Measurements from ENCODE around the gene EPB41. TPM values are rescaled to one million over a fixed set of nuclear protein-coding genes. Genes with fewer than 3 reads are reported as not detected.
"Not testable (repeated sequence)": the region's sequence is repeated elsewhere in the genome, so short reads cannot be mapped to it uniquely, and the experiment has no call there.

Gene EPB41
- total RNA-seq, 3 donors from 2014 or later, result 64.3 to 66.3 (median 65.8) TPM

- Mint-ChIP-seq H3K36me3 (ENCODE audit: insufficient read depth) (peaks cover 40% of the 10 kb centered on the region), H3K4me1 (ENCODE audit: low read depth) (peaks cover 19% of the 10 kb centered on the region), H3K9me3 (no peaks in the 10 kb centered on the region), H3K27me3 (ENCODE audit: low read depth) (no peaks in the 10 kb centered on the region), H3K4me3 (no peak overlapping the region)
- DNase-seq (no peak), ATAC-seq (no peak)
These were observed 88.4 kb downstream of the EPB41 start for GRCh38 chr1:29002792-29003191.

GRCh38 chr1:29004288-29004687 lies 89.9 kb downstream of the EPB41 start:
- Mint-ChIP-seq H3K4me3 (no peak overlapping the region), H3K27me3 (ENCODE audit: low read depth) (no peaks in the 10 kb centered on the region), H3K36me3 (ENCODE audit: insufficient read depth) (peaks cover 39% of the 10 kb centered on the region), H3K9me3 (no peaks in the 10 kb centered on the region), H3K4me1 (ENCODE audit: low read depth) (peaks cover 26% of the 10 kb centered on the region)
- ATAC-seq (peak in 1 of 2 donors; percentile 63), DNase-seq (no peak)

- H3K4me1 Mint-ChIP-seq (ENCODE audit: low read depth), result peaks cover 26% of the 10 kb centered on the region
- H3K36me3 Mint-ChIP-seq (ENCODE audit: insufficient read depth), result peaks cover 39% of the 10 kb centered on the region
- no peaks in the 10 kb centered on the region for H3K9me3 Mint-ChIP-seq
- no peaks in the 10 kb centered on the region for H3K27me3 Mint-ChIP-seq (ENCODE audit: low read depth)
- H3K4me3 Mint-ChIP-seq, result no peak overlapping the region
- ATAC-seq, result no peak
- no peak for DNase-seq
These were observed 90.4 kb downstream of the EPB41 start for GRCh38 chr1:29004798-29005197.

GRCh38 chr1:29011775-29012174 lies 97.4 kb downstream of the EPB41 start:
- H3K9me3 Mint-ChIP-seq, result no peaks in the 10 kb centered on the region
- peaks cover 17% of the 10 kb centered on the region for H3K36me3 Mint-ChIP-seq (ENCODE audit: insufficient read depth)
- ATAC-seq (no peak), DNase-seq (no peak)
- peaks cover 10% of the 10 kb centered on the region for H3K4me1 Mint-ChIP-seq (ENCODE audit: low read depth)
- no peaks in the 10 kb centered on the region for H3K27me3 Mint-ChIP-seq (ENCODE audit: low read depth)
- no peak overlapping the region for H3K4me3 Mint-ChIP-seq

GRCh38 chr1:29017235-29017634 lies 102.9 kb downstream of the EPB41 start:
- H3K27me3 Mint-ChIP-seq (ENCODE audit: low read depth), result no peaks in the 10 kb centered on the region
- no peaks in the 10 kb centered on the region for H3K9me3 Mint-ChIP-seq
- peaks cover 15% of the 10 kb centered on the region for H3K36me3 Mint-ChIP-seq (ENCODE audit: insufficient read depth)
- ATAC-seq (no peak), DNase-seq (no peak)
- peaks cover 3% of the 10 kb centered on the region for H3K4me1 Mint-ChIP-seq (ENCODE audit: low read depth)
- H3K4me3 Mint-ChIP-seq, result no peak overlapping the region

- peaks cover 3% of the 10 kb centered on the region for H3K4me1 Mint-ChIP-seq (ENCODE audit: low read depth)
- H3K9me3 Mint-ChIP-seq, result no peaks in the 10 kb centered on the region
- no peaks in the 10 kb centered on the region for H3K27me3 Mint-ChIP-seq (ENCODE audit: low read depth)
- H3K4me3 Mint-ChIP-seq, result no peak overlapping the region
- H3K36me3 Mint-ChIP-seq (ENCODE audit: insufficient read depth), result peaks cover 15% of the 10 kb centered on the region
- DNase-seq (no peak), ATAC-seq (no peak)
These were observed 103.8 kb downstream of the EPB41 start for GRCh38 chr1:29017975-29018712.

- peaks cover 14% of the 10 kb centered on the region for H3K36me3 Mint-ChIP-seq (ENCODE audit: insufficient read depth)
- ATAC-seq, result no peak
- no peaks in the 10 kb centered on the region for H3K9me3 Mint-ChIP-seq
- H3K4me1 Mint-ChIP-seq (ENCODE audit: low read depth), result peaks cover 2% of the 10 kb centered on the region
- H3K27me3 Mint-ChIP-seq (ENCODE audit: low read depth), result no peaks in the 10 kb centered on the region
- H3K4me3 Mint-ChIP-seq, result no peak overlapping the region
- DNase-seq, result no peak
These were observed 108.3 kb downstream of the EPB41 start for GRCh38 chr1:29022620-29023019.

- DNase-seq (no peak), ATAC-seq (no peak)
- Mint-ChIP-seq H3K4me3 (no peak overlapping the region), H3K27me3 (ENCODE audit: low read depth) (no peaks in the 10 kb centered on the region), H3K4me1 (ENCODE audit: low read depth) (peaks cover 1% of the 10 kb centered on the region), H3K9me3 (no peaks in the 10 kb centered on the region), H3K36me3 (ENCODE audit: insufficient read depth) (peaks cover 25% of the 10 kb centered on the region)
These were observed 115.3 kb downstream of the EPB41 start for GRCh38 chr1:29029667-29030066.

- DNase-seq (no peak), ATAC-seq (no peak)
- Mint-ChIP-seq H3K9me3 (no peaks in the 10 kb centered on the region), H3K4me1 (ENCODE audit: low read depth) (peaks cover 1% of the 10 kb centered on the region), H3K4me3 (no peak overlapping the region), H3K36me3 (ENCODE audit: insufficient read depth) (peaks cover 25% of the 10 kb centered on the region), H3K27me3 (ENCODE audit: low read depth) (no peaks in the 10 kb centered on the region)
These were observed 118.5 kb downstream of the EPB41 start for GRCh38 chr1:29032841-29033240.

- no peak for DNase-seq
- Mint-ChIP-seq H3K27me3 (ENCODE audit: low read depth) (no peaks in the 10 kb centered on the region), H3K9me3 (no peaks in the 10 kb centered on the region), H3K4me3 (no peak overlapping the region), H3K36me3 (ENCODE audit: insufficient read depth) (peaks cover 24% of the 10 kb centered on the region), H3K4me1 (ENCODE audit: low read depth) (peaks cover 1% of the 10 kb centered on the region)
- ATAC-seq, result no peak
These were observed 119.6 kb downstream of the EPB41 start for GRCh38 chr1:29033829-29034466.

GRCh38 chr1:29043274-29043965 lies 129.1 kb downstream of the EPB41 start:
- DNase-seq (no peak), ATAC-seq (no peak)
- Mint-ChIP-seq H3K36me3 (ENCODE audit: insufficient read depth) (peaks cover 25% of the 10 kb centered on the region), H3K27me3 (ENCODE audit: low read depth) (no peaks in the 10 kb centered on the region), H3K4me1 (ENCODE audit: low read depth) (peaks cover 20% of the 10 kb centered on the region), H3K9me3 (no peaks in the 10 kb centered on the region), H3K4me3 (no peak overlapping the region)

GRCh38 chr1:29044010-29044409 lies 129.6 kb downstream of the EPB41 start:
- no peak for DNase-seq
- ATAC-seq, result no peak
- peaks cover 25% of the 10 kb centered on the region for H3K36me3 Mint-ChIP-seq (ENCODE audit: insufficient read depth)
- no peaks in the 10 kb centered on the region for H3K27me3 Mint-ChIP-seq (ENCODE audit: low read depth)
- H3K4me1 Mint-ChIP-seq (ENCODE audit: low read depth), result peaks cover 20% of the 10 kb centered on the region
- H3K4me3 Mint-ChIP-seq, result no peak overlapping the region
- no peaks in the 10 kb centered on the region for H3K9me3 Mint-ChIP-seq

GRCh38 chr1:29045663-29046062 lies 131.3 kb downstream of the EPB41 start:
- not testable (repeated sequence) for H3K9me3 Mint-ChIP-seq; DNase-seq; H3K27me3 Mint-ChIP-seq (ENCODE audit: low read depth); ATAC-seq; H3K4me3 Mint-ChIP-seq
- H3K36me3 Mint-ChIP-seq (ENCODE audit: insufficient read depth), result peaks cover 25% of the 10 kb centered on the region
- H3K4me1 Mint-ChIP-seq (ENCODE audit: low read depth), result peaks cover 20% of the 10 kb centered on the region

- no peaks in the 10 kb centered on the region for H3K9me3 Mint-ChIP-seq
- ATAC-seq (no peak), DNase-seq (no peak)
- peaks cover 26% of the 10 kb centered on the region for H3K36me3 Mint-ChIP-seq (ENCODE audit: insufficient read depth)
- no peak overlapping the region for H3K4me3 Mint-ChIP-seq
- peaks cover 12% of the 10 kb centered on the region for H3K4me1 Mint-ChIP-seq (ENCODE audit: low read depth)
- no peaks in the 10 kb centered on the region for H3K27me3 Mint-ChIP-seq (ENCODE audit: low read depth)
These were observed 132.8 kb downstream of the EPB41 start for GRCh38 chr1:29047142-29047541.

GRCh38 chr1:29050166-29050565 lies 135.8 kb downstream of the EPB41 start:
- no peak for ATAC-seq
- Mint-ChIP-seq H3K27me3 (ENCODE audit: low read depth) (no peaks in the 10 kb centered on the region), H3K4me1 (ENCODE audit: low read depth) (no peaks in the 10 kb centered on the region)

More at GRCh38 chr1:29050166-29050565, 135.8 kb downstream of the EPB41 start:
- no peaks in the 10 kb centered on the region for H3K9me3 Mint-ChIP-seq
- DNase-seq, result no peak
- no peak overlapping the region for H3K4me3 Mint-ChIP-seq
- peaks cover 14% of the 10 kb centered on the region for H3K36me3 Mint-ChIP-seq (ENCODE audit: insufficient read depth)

Data from activated T-cell treated with anti-CD3 and anti-CD28 coated beads, Interleukin-2, amount 50 U/mL, for 4 hours (primary cell).